22Rv1 (cell line): ENCODE measurements around the gene GTPBP1.

Experiments used
- H3K27ac ChIP-seq: fragments of 450-650 bp; 2 replicates; pipeline ENCODE4 v1.5.1; 2017
- ZFX ChIP-seq: fragments of 450-650 bp; IDR thresholded peaks from 2 replicates; pipeline ENCODE4 v1.6.1; 2017; ENCODE audit warnings: antibody characterized with exemption, borderline replicate concordance
- TF ChIP-seq, protein P1 (sequence below): fragments of 450-650 bp; IDR thresholded peaks from 2 replicates; pipeline ENCODE4 v1.5.1; 2017; ENCODE audit warnings: mild to moderate bottlenecking

Gene GTPBP1

GRCh38 chr22:38750104-38750503 is 44.4 kb downstream of the GTPBP1 start:
- TF ChIP-seq, protein P1, sequence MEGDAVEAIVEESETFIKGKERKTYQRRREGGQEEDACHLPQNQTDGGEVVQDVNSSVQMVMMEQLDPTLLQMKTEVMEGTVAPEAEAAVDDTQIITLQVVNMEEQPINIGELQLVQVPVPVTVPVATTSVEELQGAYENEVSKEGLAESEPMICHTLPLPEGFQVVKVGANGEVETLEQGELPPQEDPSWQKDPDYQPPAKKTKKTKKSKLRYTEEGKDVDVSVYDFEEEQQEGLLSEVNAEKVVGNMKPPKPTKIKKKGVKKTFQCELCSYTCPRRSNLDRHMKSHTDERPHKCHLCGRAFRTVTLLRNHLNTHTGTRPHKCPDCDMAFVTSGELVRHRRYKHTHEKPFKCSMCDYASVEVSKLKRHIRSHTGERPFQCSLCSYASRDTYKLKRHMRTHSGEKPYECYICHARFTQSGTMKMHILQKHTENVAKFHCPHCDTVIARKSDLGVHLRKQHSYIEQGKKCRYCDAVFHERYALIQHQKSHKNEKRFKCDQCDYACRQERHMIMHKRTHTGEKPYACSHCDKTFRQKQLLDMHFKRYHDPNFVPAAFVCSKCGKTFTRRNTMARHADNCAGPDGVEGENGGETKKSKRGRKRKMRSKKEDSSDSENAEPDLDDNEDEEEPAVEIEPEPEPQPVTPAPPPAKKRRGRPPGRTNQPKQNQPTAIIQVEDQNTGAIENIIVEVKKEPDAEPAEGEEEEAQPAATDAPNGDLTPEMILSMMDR = no peak
- TF ChIP-seq ZFX = no peak
- no peak overlapping the region for H3K27ac ChIP-seq

- no peak overlapping the region for H3K27ac ChIP-seq
- no peak for TF ChIP-seq ZFX
- TF ChIP-seq, protein P1 = no peak
Measured at GRCh38 chr22:38750638-38751037, 44.9 kb downstream of the GTPBP1 start.

DNA sequence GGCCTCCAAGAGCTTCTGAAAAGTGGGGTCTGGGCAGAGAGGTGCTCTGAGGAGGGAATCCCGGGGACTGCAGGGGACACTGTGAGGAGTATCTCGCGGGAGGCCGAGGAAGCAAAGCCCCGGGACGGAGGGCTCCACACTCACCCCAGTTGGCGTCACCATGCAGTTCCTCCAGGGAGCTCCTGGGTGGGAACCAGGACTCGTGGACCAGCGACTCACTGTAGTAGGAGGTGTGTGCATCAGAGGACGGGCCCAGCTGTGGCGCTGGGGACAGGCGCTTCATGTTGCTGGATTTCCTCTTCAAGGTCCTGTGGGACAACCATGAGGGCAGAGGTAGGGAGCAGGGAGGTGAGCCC is 45.3 kb downstream of the GTPBP1 start:
- H3K27ac ChIP-seq = no peak overlapping the region

DNA sequence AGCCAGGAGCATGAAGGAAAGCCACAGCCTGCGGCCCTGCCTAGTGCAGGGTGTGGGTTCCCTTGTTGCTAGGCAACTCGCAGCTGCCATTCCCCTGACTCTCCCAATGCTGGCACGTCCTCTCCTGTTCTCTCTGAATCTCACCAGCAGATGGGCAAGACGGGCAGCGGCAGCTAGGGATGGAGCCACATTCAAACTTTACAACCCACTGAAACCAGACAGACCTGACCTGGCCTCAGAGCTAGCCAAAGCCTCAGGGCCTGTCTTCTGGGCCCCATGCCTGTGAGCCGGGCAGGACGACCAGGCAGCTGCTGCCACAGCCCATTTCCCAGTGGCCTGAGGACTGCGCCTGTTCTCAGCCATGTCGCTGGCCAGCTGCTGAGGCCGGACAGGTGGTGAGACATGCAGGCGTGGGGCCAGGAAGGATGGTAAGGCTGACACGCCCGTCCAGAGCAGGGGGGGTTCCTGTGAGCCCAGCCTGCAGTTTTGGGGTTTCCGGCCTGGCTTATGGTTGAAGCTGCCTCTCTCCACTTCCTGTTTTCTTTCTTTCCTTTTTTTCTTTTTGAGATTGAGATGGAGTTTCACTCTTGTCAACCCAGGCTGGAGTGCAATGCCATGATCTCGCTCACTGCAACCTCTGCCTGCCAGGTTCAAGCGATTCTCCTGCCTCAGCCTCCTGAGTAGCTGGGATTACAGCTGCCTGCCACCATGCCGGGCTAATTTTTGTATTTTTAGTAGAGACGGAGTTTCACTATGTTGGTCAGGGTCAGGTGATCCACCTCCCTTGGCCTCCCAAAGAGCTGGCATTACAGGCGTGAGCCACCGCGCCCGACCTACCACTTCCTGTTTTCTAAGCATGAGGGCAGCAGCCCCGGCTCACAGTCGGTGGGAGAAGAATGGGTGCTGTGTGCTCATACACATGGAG is 45.9 kb downstream of the GTPBP1 start:
- H3K27ac ChIP-seq = peak overlapping the region; percentile 100
- TF ChIP-seq, protein P1 = no peak
- no peak for TF ChIP-seq ZFX

More for the DNA sequence above, 45.3 kb downstream of the GTPBP1 start:
- TF ChIP-seq, protein P1 = no peak
- TF ChIP-seq ZFX = no peak

DNA sequence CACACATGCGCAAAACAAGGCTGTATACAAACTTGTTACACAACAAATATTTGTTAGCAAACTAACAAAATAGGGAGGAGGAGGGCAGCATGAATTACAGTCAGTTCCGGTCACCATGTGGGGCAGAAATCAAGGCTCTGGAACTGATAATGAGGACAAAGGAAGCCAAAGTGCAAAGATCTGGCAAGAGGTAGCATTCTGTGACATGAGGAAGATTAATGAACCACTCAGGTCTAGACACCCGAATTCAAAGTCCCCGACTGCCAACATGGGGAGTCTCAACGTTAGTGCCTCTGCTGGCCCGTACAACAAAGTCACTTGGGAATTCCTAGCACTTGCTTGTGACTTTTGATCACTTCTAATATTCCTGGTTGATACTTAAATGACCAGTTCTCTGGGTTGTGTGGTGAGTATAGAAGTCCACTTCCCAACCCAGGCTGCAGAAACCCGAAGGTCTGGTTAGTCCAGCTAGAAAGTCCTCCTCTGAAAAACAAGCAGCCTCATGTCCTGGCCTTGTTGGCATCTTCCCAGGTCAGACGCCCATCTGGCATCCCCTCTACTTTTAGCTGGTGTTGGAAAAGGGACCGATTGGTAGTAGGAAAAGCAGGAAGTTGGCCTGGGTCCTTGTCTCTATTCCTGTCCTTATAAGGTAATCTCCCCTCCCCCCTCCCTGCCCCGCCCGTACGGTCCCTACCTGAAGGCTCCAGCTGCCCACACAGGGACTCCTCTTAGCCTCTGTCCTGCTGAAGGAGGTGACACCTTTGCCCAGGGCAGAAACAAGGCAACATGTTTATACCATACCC is 48.4 kb downstream of the GTPBP1 start:
- no peak for TF ChIP-seq ZFX
- TF ChIP-seq, protein P1 = no peak
- H3K27ac ChIP-seq = peak overlapping the region; percentile 100

- H3K27ac ChIP-seq = peak overlapping the region; percentile 100
- TF ChIP-seq ZFX = no peak
- TF ChIP-seq, protein P1 = no peak
Measured at GRCh38 chr22:38754751-38755154, 49.0 kb downstream of the GTPBP1 start.
